Mesendoderm (in vitro differentiated cells): ENCODE results near the gene TBX4.
"Not testable (repeated sequence)": the region's sequence is repeated elsewhere in the genome, so short reads cannot be mapped to it uniquely, and the experiment has no call there.

Experiments
- DNase-seq: peaks from one replicate; pipeline ENCODE4 v3.0.0; 2013
- H2AK5ac ChIP-seq: 2 replicates; pipeline ENCODE4 v1.6.1; 2013; ENCODE audit warnings: low read length, inconsistent platforms
- H2BK120ac ChIP-seq: 2 replicates; pipeline ENCODE4 v1.6.1; 2013; ENCODE audit warnings: low read depth, mild to moderate bottlenecking, low read length, moderate library complexity, mixed read lengths
- H2BK15ac ChIP-seq: replicated peaks from 2 replicates; pipeline ENCODE4 v1.6.1; 2013; ENCODE audit warnings: low read depth, mild to moderate bottlenecking, moderate library complexity
- H2BK5ac ChIP-seq: 2 replicates; pipeline ENCODE4 v1.6.1; 2013; ENCODE audit warnings: low read length, inconsistent platforms
- H3K18ac ChIP-seq: 2 replicates; pipeline ENCODE4 v1.6.1; 2013; ENCODE audit warnings: mild to moderate bottlenecking, low read length, mixed read lengths
- H3K23ac ChIP-seq: one replicate; pipeline ENCODE4 v1.6.1; 2013; ENCODE audit warnings: low read length
- H3K27ac ChIP-seq: 2 replicates; pipeline ENCODE4 v1.5.1; 2013; ENCODE audit warnings: low read depth, mild to moderate bottlenecking, inconsistent platforms, low read length, moderate library complexity
- H3K27me3 ChIP-seq: 2 replicates; pipeline ENCODE4 v1.6.1; 2013; ENCODE audit warnings: low read length, control low read depth, mild to moderate bottlenecking, inconsistent platforms; ENCODE audit not compliant: insufficient read depth, poor library complexity
- H3K36me3 ChIP-seq: 2 replicates; pipeline ENCODE4 v1.6.1; 2013; ENCODE audit warnings: low read length, inconsistent platforms; ENCODE audit not compliant: control insufficient read depth, insufficient read depth
- H3K4ac ChIP-seq: one replicate; pipeline ENCODE4 v1.6.1; 2013; ENCODE audit warnings: low read depth, mild to moderate bottlenecking, low read length, moderate library complexity
- H3K4me1 ChIP-seq: 2 replicates; pipeline ENCODE4 v1.6.1; 2013; ENCODE audit warnings: low read depth, low read length, inconsistent platforms; ENCODE audit not compliant: control insufficient read depth
- H3K4me2 ChIP-seq: 2 replicates; pipeline ENCODE4 v1.6.1; 2013; ENCODE audit warnings: low read length
- H3K4me3 ChIP-seq: 2 replicates; pipeline ENCODE4 v1.5.1; 2013; ENCODE audit warnings: mild to moderate bottlenecking, low read length
- H3K56ac ChIP-seq: one replicate; pipeline ENCODE4 v1.6.1; 2013; ENCODE audit warnings: low read length
- H3K79me1 ChIP-seq: 2 replicates; pipeline ENCODE4 v1.6.1; 2013; ENCODE audit warnings: low read length, inconsistent platforms
- H3K79me2 ChIP-seq: 2 replicates; pipeline ENCODE4 v1.6.1; 2013; ENCODE audit warnings: mild to moderate bottlenecking, low read length; ENCODE audit not compliant: control insufficient read depth, insufficient read depth
- H3K9ac ChIP-seq: 2 replicates; pipeline ENCODE4 v1.6.1; 2013; ENCODE audit warnings: low read length, inconsistent platforms
- H4K5ac ChIP-seq: one replicate; pipeline ENCODE4 v1.6.1; 2013; ENCODE audit warnings: low read length
- H4K8ac ChIP-seq: one replicate; pipeline ENCODE4 v1.6.1; 2013; ENCODE audit warnings: low read depth, mild to moderate bottlenecking, control low read depth, low read length, moderate library complexity
- WGBS: extraction: QIAGEN DNeasy Blood & Tissue Kit; methylation state at CpG from one replicate; pipeline ENCODE4 v1.1.7; 2013; ENCODE audit warnings: low lambda C conversion rate, missing lambda C conversion rate; ENCODE audit not compliant: insufficient coverage; ENCODE audit errors: extremely low coverage; 5-methylcytosine and 5-hydroxymethylcytosine counted together

TBX4 gene

GRCh38 chr17:61490540-61490975 lies 38.3 kb downstream of the TBX4 start:
- Histone ChIP-seq H3K79me1 (no peaks in the 10 kb centered on the region), H3K4me3 (no peak overlapping the region), H3K79me2 (no peaks in the 10 kb centered on the region), H3K4me2 (no peak overlapping the region), H2AK5ac (no peak overlapping the region), H2BK15ac (no peak overlapping the region), H4K5ac (no peak overlapping the region), H3K56ac (no peak overlapping the region), H3K9ac (no peak overlapping the region), H3K23ac (no peak overlapping the region), H3K18ac (no peak overlapping the region), H3K4me1 (peaks cover 4% of the 10 kb centered on the region), H3K36me3 (no peaks in the 10 kb centered on the region), H3K27me3 (no peaks in the 10 kb centered on the region), H3K4ac (no peak overlapping the region), H3K27ac (no peak overlapping the region), H4K8ac (no peak overlapping the region), H2BK120ac (no peak overlapping the region), H2BK5ac (no peak overlapping the region)
- DNase-seq = no peak
- no CpG with 5 or more reads among the region's 5 CpGs for WGBS

- Histone ChIP-seq H3K27me3 (no peaks in the 10 kb centered on the region), H2BK15ac (no peak overlapping the region), H3K27ac (no peak overlapping the region), H4K5ac (no peak overlapping the region), H3K56ac (no peak overlapping the region), H3K9ac (no peak overlapping the region), H3K36me3 (no peaks in the 10 kb centered on the region), H3K79me2 (no peaks in the 10 kb centered on the region), H2AK5ac (no peak overlapping the region), H3K4me1 (peaks cover 3% of the 10 kb centered on the region), H3K23ac (no peak overlapping the region), H3K4me2 (no peak overlapping the region), H2BK120ac (no peak overlapping the region), H4K8ac (no peak overlapping the region), H3K79me1 (no peaks in the 10 kb centered on the region), H3K4me3 (no peak overlapping the region), H3K18ac (no peak overlapping the region), H2BK5ac (no peak overlapping the region), H3K4ac (no peak overlapping the region)
- no peak for DNase-seq
- no CpG with 5 or more reads among the region's 3 CpGs for WGBS
These were observed 39.8 kb downstream of the TBX4 start for GRCh38 chr17:61491981-61492380.

- no peaks in the 10 kb centered on the region for H3K36me3 ChIP-seq
- H3K9ac ChIP-seq = no peak overlapping the region
- no peaks in the 10 kb centered on the region for H3K79me1 ChIP-seq
- no peak overlapping the region for H2BK5ac ChIP-seq
- no peak overlapping the region for H4K8ac ChIP-seq
- H3K4me2 ChIP-seq = no peak overlapping the region
- no peak overlapping the region for H3K18ac ChIP-seq
- H4K5ac ChIP-seq = no peak overlapping the region
- H3K27ac ChIP-seq = no peak overlapping the region
- H3K4me1 ChIP-seq = peaks cover 3% of the 10 kb centered on the region
- no CpG with 5 or more reads among the region's 8 CpGs for WGBS
- H3K4me3 ChIP-seq = no peak overlapping the region
- H3K56ac ChIP-seq = no peak overlapping the region
- no peaks in the 10 kb centered on the region for H3K27me3 ChIP-seq
- H2BK15ac ChIP-seq = no peak overlapping the region
- no peak overlapping the region for H2AK5ac ChIP-seq
- no peak overlapping the region for H3K23ac ChIP-seq
- no peak for DNase-seq
- no peaks in the 10 kb centered on the region for H3K79me2 ChIP-seq
- H3K4ac ChIP-seq = no peak overlapping the region
- no peak overlapping the region for H2BK120ac ChIP-seq
These were observed 40.7 kb downstream of the TBX4 start for GRCh38 chr17:61492759-61493526.

- not testable (repeated sequence) for H2BK5ac ChIP-seq, H3K18ac ChIP-seq, H3K4me3 ChIP-seq, H3K4me1 ChIP-seq, H3K4ac ChIP-seq, H4K8ac ChIP-seq, H3K27me3 ChIP-seq, H2BK15ac ChIP-seq, H3K36me3 ChIP-seq, H3K27ac ChIP-seq, H3K9ac ChIP-seq, H3K56ac ChIP-seq, H3K79me1 ChIP-seq, DNase-seq, H2BK120ac ChIP-seq, H3K23ac ChIP-seq, H3K79me2 ChIP-seq, H3K4me2 ChIP-seq, H4K5ac ChIP-seq, H2AK5ac ChIP-seq
- no CpG with 5 or more reads among the region's 7 CpGs for WGBS
These were observed 41.7 kb downstream of the TBX4 start for GRCh38 chr17:61493830-61494324.

GRCh38 chr17:61494325-61495160 lies 42.3 kb downstream of the TBX4 start:
- H2BK120ac ChIP-seq = no peak overlapping the region
- H3K27ac ChIP-seq = no peak overlapping the region
- H4K5ac ChIP-seq = no peak overlapping the region
- no peak overlapping the region for H3K4ac ChIP-seq
- H3K4me2 ChIP-seq = no peak overlapping the region
- H3K4me1 ChIP-seq = peaks cover 3% of the 10 kb centered on the region
- no peaks in the 10 kb centered on the region for H3K79me2 ChIP-seq
- no peaks in the 10 kb centered on the region for H3K36me3 ChIP-seq
- no CpG with 5 or more reads among the region's 13 CpGs for WGBS
- H3K23ac ChIP-seq = no peak overlapping the region
- no peaks in the 10 kb centered on the region for H3K27me3 ChIP-seq
- H2BK5ac ChIP-seq = no peak overlapping the region
- H3K4me3 ChIP-seq = no peak overlapping the region
- H3K56ac ChIP-seq = no peak overlapping the region
- no peaks in the 10 kb centered on the region for H3K79me1 ChIP-seq
- peak; percentile 21 for DNase-seq
- H3K9ac ChIP-seq = no peak overlapping the region
- H2AK5ac ChIP-seq = no peak overlapping the region
- no peak overlapping the region for H4K8ac ChIP-seq
- no peak overlapping the region for H2BK15ac ChIP-seq
- no peak overlapping the region for H3K18ac ChIP-seq
